HG02981 (cell line): ENCODE measurements around the gene SMIM33.
"Not testable (repeated sequence)": the region's sequence is repeated elsewhere in the genome, so short reads cannot be mapped to it uniquely, and the experiment has no call there.

Experiments
- ATAC-seq: cut with Tn5 transposase; IDR thresholded peaks from one replicate; pipeline ENCODE4 v1.9.1; 2021; ENCODE audit warnings: mild to moderate bottlenecking, moderate library complexity; ENCODE audit not compliant: unreplicated experiment

Gene SMIM33

DNA sequence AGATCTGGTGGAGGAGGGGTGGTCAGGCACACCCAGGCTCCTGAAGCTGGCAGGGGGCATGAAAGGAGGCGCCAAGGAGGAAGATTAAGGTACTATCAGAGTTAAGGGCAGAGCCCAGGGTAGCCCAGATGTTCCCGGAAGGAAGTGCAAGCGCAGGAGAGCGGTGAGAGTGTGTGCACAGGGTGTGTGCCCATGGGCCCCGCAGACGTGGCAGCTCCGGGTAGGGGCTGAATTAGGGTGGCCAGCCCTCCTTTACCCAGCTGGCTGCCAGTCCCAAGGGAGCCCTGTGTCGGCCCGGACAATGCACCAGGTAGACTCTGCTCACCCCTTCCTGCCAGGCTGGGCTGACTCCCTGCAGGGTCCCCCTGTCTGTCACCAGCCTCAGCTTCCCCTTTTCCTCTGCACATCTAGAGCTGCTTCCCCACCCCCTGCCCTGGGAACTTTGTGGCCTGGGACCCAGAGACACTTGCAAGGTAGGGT, at the start of gene SMIM33:
Gene SMIM33, plus strand, starts transcription at position 184 of the 480 bp plus-strand sequence. Its CDS starts 118 bp downstream, at position 302.
- ATAC-seq: no peak

GRCh38 chr5:139422307-139422893, 48.4 kb upstream of the SMIM33 start:
- ATAC-seq: no peak

GRCh38 chr5:139425497-139425896, 45.3 kb upstream of the SMIM33 start:
- ATAC-seq: no peak

- no peak for ATAC-seq
These were observed 44.5 kb upstream of the SMIM33 start for GRCh38 chr5:139426203-139426885.

GRCh38 chr5:139430015-139430414, 40.8 kb upstream of the SMIM33 start:
- no peak for ATAC-seq

DNA sequence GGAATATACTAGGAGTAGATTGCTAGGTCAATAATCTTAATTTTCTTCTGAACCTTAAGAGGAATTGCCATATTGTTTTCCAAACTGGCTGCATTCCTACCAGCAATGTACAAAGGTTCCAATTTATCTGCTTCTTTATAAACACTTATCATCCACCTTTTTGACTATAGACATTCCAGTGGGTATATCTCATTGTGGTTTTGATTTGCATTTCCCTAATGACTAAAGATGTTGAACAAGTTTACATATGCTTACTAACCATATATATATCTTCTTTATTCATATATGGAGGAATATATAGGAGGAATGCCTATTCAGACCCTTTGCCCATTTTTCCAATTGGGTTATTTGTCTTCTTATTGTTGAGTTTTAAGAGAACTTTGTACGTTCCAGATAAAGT, 39.1 kb upstream of the SMIM33 start:
- ATAC-seq: no peak

DNA sequence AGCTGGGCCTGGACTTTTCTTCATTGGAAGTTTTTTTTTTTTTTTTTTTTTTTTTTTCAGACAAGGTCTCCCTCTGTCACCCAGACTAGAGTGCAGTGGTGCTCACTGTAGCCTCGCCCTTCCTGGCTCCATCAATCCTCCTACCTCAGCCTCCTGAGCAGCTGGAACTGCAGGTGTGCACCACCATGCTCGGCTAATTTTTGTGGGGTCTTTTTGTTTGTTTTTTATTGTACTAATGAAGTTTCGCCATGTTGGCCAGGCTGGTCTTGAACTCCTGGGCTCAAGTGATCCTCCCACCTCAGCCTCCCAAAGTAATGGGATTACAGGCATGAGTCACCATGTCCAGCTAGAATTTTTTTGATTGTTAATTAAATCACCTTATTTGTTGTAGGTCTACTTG, 35.1 kb upstream of the SMIM33 start:
- ATAC-seq: no peak

DNA sequence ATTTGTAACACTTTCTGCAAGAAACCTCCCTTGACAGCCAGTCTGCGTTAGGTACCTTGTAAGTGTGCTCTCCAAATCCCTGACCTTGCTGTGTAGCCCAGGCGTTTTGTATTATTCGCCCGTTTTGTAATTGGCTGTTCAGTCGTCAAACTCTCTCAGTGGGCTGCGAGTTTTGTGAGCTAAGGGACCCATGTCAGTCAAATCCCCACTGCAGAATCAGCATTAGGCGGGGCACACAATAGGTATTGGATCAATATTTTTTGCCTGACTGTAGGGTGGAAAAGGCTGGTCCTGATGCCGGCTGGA, 32.1 kb upstream of the SMIM33 start:
- no peak for ATAC-seq

- ATAC-seq: peak; percentile 82
These were observed 31.5 kb upstream of the SMIM33 start, which contains the start of gene DNAJC18 for GRCh38 chr5:139439013-139439903. Gene DNAJC18, minus strand, starts transcription at chr5:139439525. Its CDS starts 80 bp downstream, at chr5:139439445.

DNA sequence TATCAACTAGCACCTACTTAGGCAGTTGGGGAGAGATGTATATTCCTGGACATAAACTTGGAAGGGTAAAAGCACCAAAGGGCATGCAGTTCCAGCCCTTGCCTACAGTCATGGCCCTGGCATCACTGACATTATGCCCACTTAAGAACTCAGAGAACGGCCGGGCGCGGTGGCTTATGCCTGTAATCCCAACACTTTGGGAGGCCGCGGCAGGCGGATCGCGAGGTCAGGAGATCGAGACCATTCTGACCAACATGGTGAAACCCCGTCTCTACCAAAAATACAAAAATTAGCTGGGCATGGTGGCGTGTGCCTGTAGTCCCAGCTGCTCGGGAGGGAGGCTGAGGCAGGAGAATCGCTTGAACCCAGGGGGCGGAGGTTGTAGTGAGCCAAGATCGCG, 30.4 kb upstream of the SMIM33 start:
- ATAC-seq: not testable (repeated sequence)

GRCh38 chr5:139443831-139444453, 26.9 kb upstream of the SMIM33 start:
- ATAC-seq: no peak

GRCh38 chr5:139445325-139446170, 25.3 kb upstream of the SMIM33 start:
- ATAC-seq: no peak

GRCh38 chr5:139446956-139447779, 23.6 kb upstream of the SMIM33 start:
- peak; percentile 57 for ATAC-seq

DNA sequence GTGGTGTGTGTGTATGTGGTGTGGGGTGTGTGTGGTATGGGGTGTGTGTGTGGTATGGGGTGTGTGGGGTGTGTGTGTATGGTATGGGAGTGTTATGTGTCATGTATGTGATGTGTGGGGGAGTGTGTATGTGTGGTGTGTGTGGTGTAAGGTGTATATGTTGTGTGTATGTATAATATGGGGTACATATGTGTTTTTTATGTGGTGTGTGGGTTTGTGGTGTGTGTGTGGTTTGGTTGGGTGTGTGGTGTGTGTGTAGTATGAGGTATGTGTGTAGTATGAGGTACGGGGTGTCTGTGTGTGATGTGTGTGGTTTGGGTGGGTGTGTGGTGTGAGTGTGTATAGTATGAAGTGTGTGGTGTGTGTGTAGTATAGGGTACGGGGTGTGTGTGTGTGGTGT, 19.6 kb upstream of the SMIM33 start:
- no peak for ATAC-seq

DNA sequence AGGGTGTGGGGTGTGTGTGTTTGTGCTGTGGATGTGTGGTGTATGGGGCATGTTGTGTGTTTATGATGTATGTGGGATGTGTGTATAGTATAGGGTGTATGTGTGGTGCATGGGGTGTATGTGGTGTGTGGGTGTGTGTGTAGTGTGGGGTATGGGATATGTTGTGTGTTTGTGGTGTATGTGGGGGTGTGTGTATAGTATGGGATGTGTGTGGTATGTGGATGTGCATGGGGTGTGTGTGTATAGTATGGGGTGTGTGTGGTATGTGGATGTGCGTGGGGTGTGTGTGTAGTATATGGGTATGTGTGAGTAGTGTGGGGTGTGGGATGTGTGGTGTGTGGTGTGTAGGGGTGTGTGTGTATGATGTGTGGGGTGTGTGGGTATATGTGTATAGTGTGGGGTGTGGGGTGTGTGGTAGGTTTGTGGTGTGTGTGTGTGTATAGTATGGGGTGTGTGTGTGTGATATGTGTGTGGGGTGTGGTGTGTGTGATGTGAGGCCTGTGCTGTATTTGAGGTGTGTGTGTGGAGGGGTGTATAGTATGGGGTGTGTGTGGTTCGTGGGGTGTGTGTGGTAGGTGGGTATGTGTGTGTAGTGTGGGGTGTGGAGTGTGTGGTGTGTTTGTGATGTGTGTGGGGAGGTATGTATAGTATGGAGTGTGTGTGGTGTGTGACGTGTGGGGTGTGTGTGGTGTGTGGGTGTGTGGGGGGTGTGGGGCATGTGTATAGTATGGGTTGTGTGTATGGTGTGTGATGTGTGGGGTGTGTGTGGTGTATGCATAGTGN, 18.7 kb upstream of the SMIM33 start:
- no peak for ATAC-seq

DNA sequence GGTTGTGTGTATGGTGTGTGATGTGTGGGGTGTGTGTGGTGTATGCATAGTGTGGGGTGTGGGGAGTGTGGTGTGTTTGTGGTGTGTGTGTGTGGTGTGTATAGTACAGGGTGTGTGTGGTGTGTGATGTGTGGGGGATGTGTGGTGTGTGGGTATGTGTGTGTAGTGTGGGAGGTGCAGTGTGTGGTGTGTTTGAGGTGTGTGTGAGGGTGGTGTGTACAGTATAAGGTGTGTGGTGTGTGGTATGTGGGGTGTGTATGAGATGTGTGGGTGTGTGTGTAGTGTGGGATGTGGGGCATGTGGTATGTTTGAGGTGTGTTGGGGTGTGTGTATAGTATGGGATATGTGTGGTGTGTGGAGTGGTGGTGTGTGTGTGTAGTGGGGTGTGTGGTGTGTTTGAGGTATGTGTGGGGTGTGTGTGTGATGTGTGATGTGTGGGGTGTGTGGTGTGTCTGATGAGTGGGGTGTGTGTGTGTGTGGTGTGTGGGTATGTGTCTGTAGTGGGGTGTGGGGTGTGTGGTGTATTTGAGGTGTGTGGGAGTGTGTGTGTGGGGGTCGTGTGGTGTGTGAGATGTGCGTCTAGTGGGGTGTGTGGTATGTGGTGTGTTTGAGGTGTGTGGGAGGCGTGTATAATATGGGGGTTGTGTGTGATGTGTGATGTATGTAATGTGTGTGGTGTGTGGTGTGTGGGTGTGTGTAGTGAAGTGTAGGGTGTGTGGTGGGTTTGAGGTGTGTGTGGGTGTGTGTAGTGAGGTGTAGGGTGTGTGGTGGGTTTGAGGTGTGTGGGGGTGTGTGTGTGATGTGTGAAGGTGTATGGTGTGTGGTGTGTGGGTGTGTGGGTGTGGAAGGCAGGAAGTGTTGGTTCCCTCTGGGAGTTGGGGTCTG, 16.9 kb upstream of the SMIM33 start:
- no peak for ATAC-seq

GRCh38 chr5:139454568-139455290, 16.1 kb upstream of the SMIM33 start:
- ATAC-seq: no peak
